NB4 (cell line): ENCODE results near the gene MRTFA.

Source experiments
- DNase-seq: peaks from one replicate; pipeline ENCODE4 v3.0.0; 2010; ENCODE audit warnings: low read depth
- H3K4me3 ChIP-seq: one replicate; pipeline ENCODE4 v1.5.1; 2011; ENCODE audit warnings: mild to moderate bottlenecking, low read depth, low read length, moderate library complexity
- CTCF ChIP-seq: IDR thresholded peaks from one replicate; pipeline ENCODE4 v1.5.1; 2012; ENCODE audit warnings: low read depth, low read length
- MAX ChIP-seq: IDR thresholded peaks from 2 replicates; pipeline ENCODE4 v1.6.1; 2011; ENCODE audit warnings: low read depth, low read length
- MYC ChIP-seq: IDR thresholded peaks from 2 replicates; pipeline ENCODE4 v1.6.1; 2011; ENCODE audit warnings: low read depth, low read length
- POLR2A ChIP-seq: IDR thresholded peaks from 2 replicates; pipeline ENCODE4 v1.6.1; 2011; ENCODE audit warnings: mild to moderate bottlenecking; ENCODE audit not compliant: insufficient read length; ENCODE audit errors: extremely low read depth

Gene MRTFA

DNA sequence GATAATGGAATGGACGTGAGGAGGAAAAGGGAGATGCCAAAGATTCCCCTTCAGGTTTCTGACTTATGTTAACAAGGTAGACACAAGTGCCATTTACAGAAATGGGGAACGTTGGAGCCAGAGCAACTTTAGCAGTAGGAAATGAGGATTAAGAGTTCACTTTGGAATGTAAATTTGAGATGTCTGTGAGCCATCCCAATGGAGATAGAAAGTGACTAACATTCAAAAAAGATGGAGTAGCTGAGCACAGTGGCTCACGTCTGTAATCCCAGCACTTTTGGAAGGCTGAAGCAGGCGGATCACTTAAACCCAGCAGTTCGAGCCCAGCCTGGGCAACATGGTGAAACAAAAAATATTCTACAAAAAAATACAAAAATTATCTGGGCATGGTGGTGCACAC, 19.9 kb downstream of the MRTFA start:
- no peak overlapping the region for H3K4me3 ChIP-seq
- no peak for DNase-seq
- TF ChIP-seq CTCF (no peak), MYC (no peak), MAX (no peak), POLR2A (no peak)

- TF ChIP-seq MAX, result no peak
- TF ChIP-seq POLR2A, result no peak
- no peak for TF ChIP-seq MYC
- no peak for TF ChIP-seq CTCF
- no peak overlapping the region for H3K4me3 ChIP-seq
- no peak for DNase-seq
Measured at GRCh38 chr22:40613067-40613466, 23.5 kb downstream of the MRTFA start.

DNA sequence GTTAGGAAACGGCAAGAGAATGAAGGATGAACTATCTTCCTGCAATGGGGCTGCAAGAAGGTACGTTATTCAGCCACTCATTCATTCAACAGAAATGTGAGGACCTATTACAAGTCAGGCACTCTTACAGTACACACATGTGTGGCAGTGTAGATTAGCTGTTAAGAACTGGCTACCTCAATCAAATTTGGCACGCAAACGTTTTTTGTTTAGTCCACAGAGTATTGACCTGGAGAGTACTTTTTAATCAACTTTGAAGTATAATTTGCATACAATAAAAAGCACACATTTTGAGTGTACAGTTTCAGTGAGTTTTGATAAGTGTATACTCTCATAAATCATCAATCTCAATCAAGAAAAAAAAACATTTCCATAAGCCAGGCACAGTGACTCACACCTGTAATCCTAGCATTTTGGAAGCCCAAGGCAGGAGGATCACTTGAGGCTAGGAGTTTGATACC, 24.2 kb downstream of the MRTFA start:
- no peak for DNase-seq
- TF ChIP-seq CTCF, result no peak
- H3K4me3 ChIP-seq, result no peak overlapping the region

GRCh38 chr22:40611606-40612005, 24.9 kb downstream of the MRTFA start:
- TF ChIP-seq MAX (no peak), MYC (no peak), POLR2A (no peak), CTCF (no peak)
- H3K4me3 ChIP-seq, result no peak overlapping the region
- DNase-seq, result no peak

DNA sequence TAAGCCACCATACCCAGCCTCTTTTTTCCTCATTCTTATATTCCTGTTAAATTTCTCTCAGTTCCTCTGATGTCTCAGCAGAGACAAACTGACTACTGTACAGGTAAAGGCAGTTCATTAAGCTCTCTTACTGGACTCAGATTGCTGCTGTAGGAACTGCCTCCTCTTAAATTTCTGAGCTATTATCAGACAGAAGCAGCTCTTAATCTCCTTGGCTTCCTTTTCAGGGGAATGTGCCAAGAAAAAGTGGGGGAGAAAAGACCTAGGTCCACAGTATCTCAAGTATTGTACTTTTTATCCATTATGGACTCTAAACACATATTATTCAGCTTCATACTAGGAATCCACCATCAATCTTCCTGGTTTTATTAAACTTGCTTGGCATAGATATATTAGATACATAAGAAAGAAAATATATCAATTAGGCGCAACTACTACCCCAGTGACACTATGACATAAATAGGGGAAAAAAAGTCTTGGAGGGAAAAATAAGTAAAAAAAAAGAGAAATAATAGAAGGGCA, 26.1 kb downstream of the MRTFA start:
- DNase-seq, result no peak
- no peak for TF ChIP-seq MYC
- no peak for TF ChIP-seq POLR2A
- no peak for TF ChIP-seq MAX
- TF ChIP-seq CTCF, result no peak
- H3K4me3 ChIP-seq, result no peak overlapping the region

DNA sequence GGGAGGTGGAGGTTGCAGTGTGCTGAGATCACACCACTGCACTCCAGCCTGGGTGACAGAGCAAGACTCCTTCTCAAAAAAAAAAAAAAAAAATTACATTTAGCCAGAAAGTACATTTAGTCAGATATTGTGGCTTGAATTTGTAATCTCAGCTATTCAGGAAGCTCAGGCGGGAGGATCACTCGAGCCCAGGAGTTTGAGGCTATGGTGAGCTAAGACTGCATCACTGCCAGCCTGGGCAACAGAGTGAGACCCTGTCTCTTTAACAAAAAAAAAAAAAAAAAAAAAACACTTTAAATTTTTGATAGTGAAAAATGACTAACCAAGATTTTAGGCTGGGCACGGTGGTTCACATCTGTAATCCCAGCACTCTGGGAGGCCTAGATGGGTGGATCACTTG, 27.3 kb downstream of the MRTFA start:
- TF ChIP-seq MAX, result no peak
- no peak for TF ChIP-seq MYC
- no peak for TF ChIP-seq POLR2A
- TF ChIP-seq CTCF, result no peak
- H3K4me3 ChIP-seq, result no peak overlapping the region
- no peak for DNase-seq
